HepG2 (cell line): ENCODE results near the gene PPM1H. TPM values are rescaled to one million over a fixed set of nuclear protein-coding genes. Genes with fewer than 3 reads are reported as not detected.

Experiments
- ATAC-seq: fragments of 200-7000 bp; cut with Tn5 transposase; 3 replicates; pipeline ENCODE4 v1.9.1; 2020; ENCODE audit warnings: mild to moderate bottlenecking, moderate library complexity
- BruUV-seq: library from RNA; stranded (reverse); fragments of 400-500 nt; replicated peaks from 2 replicates; lab custom pipeline; 2021; lab: Mats Ljungman, UMichigan
- CTCF ChIA-PET: fragments of 300-600 bp; formaldehyde crosslinking; extraction: SDS; loops from one replicate; lab custom pipeline; 2021; ENCODE audit warnings: low total read pairs, inconsistent platforms, low intra/inter-chr PET ratio; lab: Yijun Ruan, JAX
- POLR2A ChIA-PET: fragments of 350-600 bp; sonication (Branson Sonifier 250); formaldehyde crosslinking; loops from one replicate; lab custom pipeline; 2020; ENCODE audit warnings: antibody characterized with exemption, inconsistent platforms; lab: Yijun Ruan, JAX
- DNase-seq: peaks from one replicate; pipeline ENCODE4 v3.0.0-alpha.2; 2015; ENCODE audit warnings: low spot score
- FAIRE-seq: peaks from 3 replicates; lab custom pipeline; 2011; peaks lifted over from hg19 to GRCh38; lab: Jason Lieb, UNC
- H2AFZ ChIP-seq: one replicate; pipeline ENCODE4 v1.6.1; 2011; ENCODE audit warnings: low read length, inconsistent platforms
- H3K27ac ChIP-seq: fragments of 300-600 bp; 3 replicates; pipeline ENCODE4 v1.8.0; 2011; ENCODE audit warnings: mixed run types, mild to moderate bottlenecking, mixed read lengths, low read length, inconsistent platforms; ENCODE audit not compliant: insufficient read depth; ENCODE audit errors: extremely low read length
- H3K27me3 ChIP-seq, 2 experiments: fragments of 200-600 bp in 1 of 2; 2 replicates in 1 of 2; 3 replicates in 1 of 2; pipeline versions ENCODE4 v1.6.0 to v1.8.0; 2011; ENCODE audit warnings: low read length in 2 of 2, mild to moderate bottlenecking in 2 of 2, moderate library complexity in 2 of 2, inconsistent platforms in 1 of 2; ENCODE audit not compliant: insufficient read depth in 2 of 2, control insufficient read depth in 1 of 2
- H3K36me3 ChIP-seq, 2 experiments: fragments of 200-600 bp in 1 of 2; replicated peaks in 1 of 2; 2 replicates in 1 of 2; 3 replicates in 1 of 2; pipeline versions ENCODE4 v1.5.1 to v1.8.0; 2011; ENCODE audit warnings: low read length in 2 of 2, inconsistent platforms in 1 of 2; ENCODE audit not compliant: insufficient read depth in 2 of 2, control insufficient read depth in 1 of 2
- H3K4me1 ChIP-seq: 2 replicates; pipeline ENCODE4 v1.5.1; 2012; ENCODE audit warnings: low read length, inconsistent platforms; ENCODE audit not compliant: insufficient read depth
- H3K4me2 ChIP-seq: 2 replicates; pipeline ENCODE4 v1.6.0; 2011; ENCODE audit warnings: low read depth, low read length, inconsistent platforms
- H3K4me3 ChIP-seq, 3 experiments: fragments of 200-600 bp in 1 of 3; sonication (generic), shearing (Covaris generic) in 1 of 3; replicated peaks in 1 of 3; 2 replicates each; pipeline ENCODE4 v1.5.1; 2011 to 2016; ENCODE audit warnings: low read length in 3 of 3, inconsistent platforms in 2 of 3, low read depth in 2 of 3, mild to moderate bottlenecking in 2 of 3, control low read depth in 1 of 3, mixed read lengths in 1 of 3; ENCODE audit not compliant: insufficient read depth in 1 of 3
- H3K79me2 ChIP-seq: one replicate; pipeline ENCODE4 v1.6.1; 2011; ENCODE audit warnings: low read length, inconsistent platforms; ENCODE audit not compliant: insufficient read depth
- H3K9ac ChIP-seq: 2 replicates; pipeline ENCODE4 v1.6.0; 2011; ENCODE audit warnings: mild to moderate bottlenecking, low read depth, low read length, inconsistent platforms; ENCODE audit not compliant: insufficient read depth
- H3K9me3 ChIP-seq: 2 replicates; pipeline ENCODE4 v1.5.1; 2012; ENCODE audit warnings: mild to moderate bottlenecking, low read length
- H4K20me1 ChIP-seq: 2 replicates; pipeline ENCODE4 v1.6.0; 2011; ENCODE audit warnings: inconsistent platforms, mild to moderate bottlenecking, low read length, moderate library complexity; ENCODE audit not compliant: insufficient read depth
- ARNTL ChIP-seq: sonication (generic); formaldehyde crosslinking; IDR thresholded peaks from 2 replicates; pipeline ENCODE4 v1.4.0; 2020; ENCODE audit warnings: mild to moderate bottlenecking, missing genetic modification reagents
- CREM ChIP-seq, 2 experiments: sonication (generic) in 1 of 2; formaldehyde crosslinking in 1 of 2; IDR thresholded peaks; 2 replicates each; pipeline versions ENCODE4 v1.4.0 to v1.6.1; 2016 to 2020; ENCODE audit warnings: antibody characterized with exemption in 1 of 2, mild to moderate bottlenecking in 1 of 2, missing genetic modification reagents in 1 of 2
- FOXK2 ChIP-seq: fragments of 450-650 bp; IDR thresholded peaks from 2 replicates; pipeline ENCODE4 v1.6.1; 2016
- GMEB1 ChIP-seq: sonication (generic); formaldehyde crosslinking; IDR thresholded peaks from 2 replicates; pipeline ENCODE4 v1.5.1; 2020; ENCODE audit warnings: missing genetic modification reagents, mild to moderate bottlenecking, borderline replicate concordance
- KDM2A ChIP-seq: sonication (generic); formaldehyde crosslinking; IDR thresholded peaks from 2 replicates; pipeline ENCODE4 v1.4.0; 2020; ENCODE audit warnings: low read depth, missing genetic modification reagents, borderline replicate concordance
- NFATC3 ChIP-seq: sonication (generic); formaldehyde crosslinking; IDR thresholded peaks from 2 replicates; pipeline ENCODE4 v1.5.1; 2020; ENCODE audit warnings: mild to moderate bottlenecking, missing genetic modification reagents
- NFYB ChIP-seq: sonication (generic); formaldehyde crosslinking; IDR thresholded peaks from 2 replicates; pipeline ENCODE4 v1.4.0; 2020; ENCODE audit warnings: missing genetic modification reagents
- PPARG ChIP-seq: conservative IDR thresholded peaks from 2 replicates; pipeline ENCODE4 v1.6.1; 2016; ENCODE audit warnings: missing biosample characterization, missing genetic modification reagents
- ZNF260 ChIP-seq: sonication (generic); formaldehyde crosslinking; IDR thresholded peaks from 2 replicates; pipeline ENCODE4 v1.4.0; 2020; ENCODE audit warnings: missing genetic modification reagents, low read depth, mild to moderate bottlenecking, borderline replicate concordance
- ZNF276 ChIP-seq: sonication (generic); formaldehyde crosslinking; IDR thresholded peaks from 2 replicates; pipeline ENCODE4 v1.4.0; 2020; ENCODE audit warnings: mild to moderate bottlenecking, low read depth, missing genetic modification reagents
- ZNF576 ChIP-seq: sonication (generic); formaldehyde crosslinking; IDR thresholded peaks from 2 replicates; pipeline ENCODE4 v1.4.0; 2020; ENCODE audit warnings: mild to moderate bottlenecking, missing genetic modification reagents
- ZNF761 ChIP-seq: sonication (generic); formaldehyde crosslinking; conservative IDR thresholded peaks from 2 replicates; pipeline ENCODE4 v1.4.0; 2020; ENCODE audit warnings: mild to moderate bottlenecking, missing genetic modification reagents
- ZNF768 ChIP-seq: sonication (generic); formaldehyde crosslinking; IDR thresholded peaks from 2 replicates; pipeline ENCODE4 v1.4.0; 2020; ENCODE audit warnings: missing genetic modification reagents
- ZNF775 ChIP-seq: sonication (generic); formaldehyde crosslinking; IDR thresholded peaks from 2 replicates; pipeline ENCODE4 v1.4.0; 2020; ENCODE audit warnings: missing genetic modification reagents, mild to moderate bottlenecking, moderate library complexity, borderline replicate concordance
- ZNF776 ChIP-seq: sonication (generic); formaldehyde crosslinking; IDR thresholded peaks from 2 replicates; pipeline ENCODE4 v1.4.0; 2020; ENCODE audit warnings: mild to moderate bottlenecking, missing genetic modification reagents
- ZNF781 ChIP-seq: sonication (generic); formaldehyde crosslinking; IDR thresholded peaks from 2 replicates; pipeline ENCODE4 v1.5.1; 2020; ENCODE audit warnings: borderline replicate concordance, mild to moderate bottlenecking, missing genetic modification reagents; ENCODE audit errors: not compliant biosample characterization
- WGBS: methylation state at CpG from one replicate; pipeline ENCODE4 v1.1.6; 2017; ENCODE audit warnings: low lambda C conversion rate; 5-methylcytosine and 5-hydroxymethylcytosine counted together
- in situ Hi-C: cut with HindIII; loops from 2 replicates; pipeline ENCODE4 v1.10.0; 2017; ENCODE audit warnings: low pct_unique_long_range_greater_than_20kb; ENCODE audit not compliant: extremely low pct_ligation_motif_present
- intact Hi-C: fragments of 100-400 bp; cut with micrococcal nuclease; formaldehyde crosslinking; loops from one replicate; pipeline ENCODE4 v1.10.0; 2022; ENCODE audit not compliant: unreplicated experiment
- polyA plus RNA-seq, 8 experiments: library from polyadenylated mRNA; depleted of rRNA in 3 of 8; stranded (reverse) in 7 of 8; unstranded in 1 of 8; fragments of >200 nt; fragmentation: Illumina TruSeq in 4 of 8; extraction: Trizol in 4 of 8; gene quantifications; 2 replicates each; pipeline versions ENCODE4 v1.2.1 to v1.2.3, GENCODE V29; 2011 to 2016; ENCODE audit warnings: low read depth in 4 of 8, missing spikeins in 1 of 8, mixed read lengths in 1 of 8; ENCODE audit not compliant: insufficient read depth in 1 of 8
- total RNA-seq, 5 experiments: library from RNA; depleted of rRNA; stranded (reverse); fragments of >200 nt; fragmentation: Illumina TruSeq; extraction: Trizol; gene quantifications; 2 replicates each; pipeline ENCODE4 v1.2.3, GENCODE V29; 2016; ENCODE audit warnings: low read depth in 1 of 5
- TF ChIP-seq, protein P1 (sequence below): IDR thresholded peaks from 2 replicates; pipeline ENCODE4 v1.6.1; 2016

The PPM1H gene
- total and polyA plus RNA-seq, 2 of the 13 experiments (the other 11 are each of a cell fraction or from before 2014, with no cell fraction given): 29.1 to 38.1 TPM

DNA sequence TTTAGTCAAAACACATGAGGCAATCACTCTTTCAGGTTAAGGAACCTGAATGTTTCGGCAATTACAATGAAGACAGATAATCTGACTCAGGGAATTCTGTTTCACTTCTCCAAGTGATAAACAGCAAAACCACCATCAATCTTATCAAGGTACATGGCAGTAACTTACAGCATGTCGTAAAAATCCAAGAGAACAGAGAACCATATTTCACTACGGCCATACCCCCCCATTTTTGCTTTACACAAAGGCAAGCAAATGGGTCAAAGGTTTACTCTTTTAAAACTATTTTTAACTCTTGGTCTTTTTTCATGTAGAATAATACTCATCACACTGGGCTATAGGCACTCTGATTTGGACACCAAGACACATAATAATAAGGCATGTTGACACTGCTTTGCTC, 102.4 kb downstream of the PPM1H start:
- no peak overlapping the region for H3K4me3 ChIP-seq
- H4K20me1 ChIP-seq: no peaks in the 10 kb centered on the region
- ChIA-PET CTCF (no interaction called here), POLR2A (no interaction called here)
- H3K27ac ChIP-seq: no peak overlapping the region
- no peak for TF ChIP-seq NFATC3 (CRISPR knock-in tag)
- TF ChIP-seq NFYB (CRISPR knock-in tag): no peak
- no peak for TF ChIP-seq ZNF260 (CRISPR knock-in tag)
- TF ChIP-seq ARNTL: no peak
- no peak for TF ChIP-seq ZNF576 (CRISPR knock-in tag)
- TF ChIP-seq, protein P1, sequence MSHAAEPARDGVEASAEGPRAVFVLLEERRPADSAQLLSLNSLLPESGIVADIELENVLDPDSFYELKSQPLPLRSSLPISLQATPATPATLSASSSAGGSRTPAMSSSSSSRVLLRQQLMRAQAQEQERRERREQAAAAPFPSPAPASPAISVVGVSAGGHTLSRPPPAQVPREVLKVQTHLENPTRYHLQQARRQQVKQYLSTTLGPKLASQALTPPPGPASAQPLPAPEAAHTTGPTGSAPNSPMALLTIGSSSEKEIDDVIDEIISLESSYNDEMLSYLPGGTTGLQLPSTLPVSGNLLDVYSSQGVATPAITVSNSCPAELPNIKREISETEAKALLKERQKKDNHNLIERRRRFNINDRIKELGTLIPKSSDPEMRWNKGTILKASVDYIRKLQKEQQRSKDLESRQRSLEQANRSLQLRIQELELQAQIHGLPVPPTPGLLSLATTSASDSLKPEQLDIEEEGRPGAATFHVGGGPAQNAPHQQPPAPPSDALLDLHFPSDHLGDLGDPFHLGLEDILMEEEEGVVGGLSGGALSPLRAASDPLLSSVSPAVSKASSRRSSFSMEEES (CRISPR knock-in tag): no peak
- TF ChIP-seq CREM (IDR thresholded peaks at IDR 0.05): no peak
- TF ChIP-seq CREM (CRISPR knock-in tag; IDR thresholded peaks at IDR 0.05): no peak
- TF ChIP-seq ZNF775: no peak
- no peak for TF ChIP-seq FOXK2
- TF ChIP-seq ZNF761: no peak
- no peak for TF ChIP-seq ZNF781 (CRISPR knock-in tag)
- no peak for TF ChIP-seq ZNF768
- no peak for TF ChIP-seq ZNF276 (CRISPR knock-in tag)
- no peak for TF ChIP-seq PPARG
- TF ChIP-seq GMEB1 (CRISPR knock-in tag): no peak
- TF ChIP-seq KDM2A (CRISPR knock-in tag): no peak
- no peak for TF ChIP-seq ZNF776
- H3K9me3 ChIP-seq: no peaks in the 10 kb centered on the region
- no peak overlapping the region for H3K9ac ChIP-seq
- no peak overlapping the region for H3K4me2 ChIP-seq
- WGBS: 97% methylated on average over 3 of the region's 3 CpGs
- intact Hi-C loops (no loop called here), in situ Hi-C loops (no loop called here)
- H3K27me3 ChIP-seq: no peaks in the 10 kb centered on the region
- no peak overlapping the region for H2AFZ ChIP-seq
- H3K4me1 ChIP-seq: no peaks in the 10 kb centered on the region
- DNase-seq (no peak), FAIRE-seq (no peak), ATAC-seq (no peak)
- H3K36me3 ChIP-seq: peaks cover 9 to 47% of the 10 kb centered on the region in 2 experiments
- no TSS peak for BruUV-seq
- peaks cover 43% of the 10 kb centered on the region for H3K79me2 ChIP-seq
